ENCODE results near the gene ENOX1. TPM values are rescaled to one million over a fixed set of nuclear protein-coding genes. Genes with fewer than 3 reads are reported as not detected.

The ENOX1 gene
- total RNA-seq, 2 experiments from 2014 or later: 0.09 TPM

- H3K36me3 Mint-ChIP-seq (ENCODE audit: low read depth): no peaks in the 10 kb centered on the region
- H3K9me3 Mint-ChIP-seq: no peaks in the 10 kb centered on the region
- POLR2A ChIA-PET: no interaction called here
- H3K27ac Mint-ChIP-seq: no peak overlapping the region
- no peak overlapping the region for H3K4me3 Mint-ChIP-seq
- CTCF ChIA-PET: no interaction called here
- no peak for ATAC-seq
- DNase-seq: no peak
- TF ChIP-seq CTCF (IDR thresholded peaks at IDR 0.05): no peak
- H3K27me3 Mint-ChIP-seq: peaks cover 9% of the 10 kb centered on the region
- intact Hi-C loops (cut with micrococcal nuclease): no loop called here
- H3K4me1 Mint-ChIP-seq (ENCODE audit: low read depth): peaks cover 3% of the 10 kb centered on the region
Observed at GRCh38 chr13:43572656-43573360, 214.0 kb downstream of the ENOX1 start.

GRCh38 chr13:43569658-43570057, 217.1 kb downstream of the ENOX1 start:
- no peak for TF ChIP-seq CTCF (IDR thresholded peaks at IDR 0.05)
- H3K4me3 Mint-ChIP-seq: no peak overlapping the region
- peaks cover 12% of the 10 kb centered on the region for H3K27me3 Mint-ChIP-seq
- H3K36me3 Mint-ChIP-seq (ENCODE audit: low read depth): no peaks in the 10 kb centered on the region
- CTCF ChIA-PET: no interaction called here
- no peak overlapping the region for H3K27ac Mint-ChIP-seq
- H3K4me1 Mint-ChIP-seq (ENCODE audit: low read depth): peaks cover 2% of the 10 kb centered on the region
- POLR2A ChIA-PET: no interaction called here
- no peaks in the 10 kb centered on the region for H3K9me3 Mint-ChIP-seq
- ATAC-seq: no peak
- no peak for DNase-seq
- intact Hi-C loops (cut with micrococcal nuclease): no loop called here

GRCh38 chr13:43567608-43568007, 219.2 kb downstream of the ENOX1 start:
- ChIA-PET CTCF (no interaction called here), POLR2A (no interaction called here)
- H3K27ac Mint-ChIP-seq: no peak overlapping the region
- H3K4me1 Mint-ChIP-seq (ENCODE audit: low read depth): no peaks in the 10 kb centered on the region
- H3K4me3 Mint-ChIP-seq: no peak overlapping the region
- intact Hi-C loops (cut with micrococcal nuclease): no loop called here
- TF ChIP-seq CTCF (IDR thresholded peaks at IDR 0.05): no peak
- no peak for DNase-seq
- no peaks in the 10 kb centered on the region for H3K9me3 Mint-ChIP-seq
- no peaks in the 10 kb centered on the region for H3K36me3 Mint-ChIP-seq (ENCODE audit: low read depth)
- no peak for ATAC-seq
- H3K27me3 Mint-ChIP-seq: peaks cover 12% of the 10 kb centered on the region

GRCh38 chr13:43564952-43565351, 221.8 kb downstream of the ENOX1 start:
- Mint-ChIP-seq H3K36me3 (ENCODE audit: low read depth) (no peaks in the 10 kb centered on the region), H3K9me3 (no peaks in the 10 kb centered on the region), H3K4me3 (no peak overlapping the region), H3K4me1 (ENCODE audit: low read depth) (no peaks in the 10 kb centered on the region), H3K27me3 (peaks cover 7% of the 10 kb centered on the region), H3K27ac (no peak overlapping the region)
- TF ChIP-seq CTCF (IDR thresholded peaks at IDR 0.05): no peak
- DNase-seq (no peak), ATAC-seq (no peak)
- intact Hi-C loops (cut with micrococcal nuclease): no loop called here
- ChIA-PET CTCF (no interaction called here), POLR2A (no interaction called here)

- no peak for TF ChIP-seq CTCF (IDR thresholded peaks at IDR 0.05)
- ATAC-seq (no peak), DNase-seq (no peak)
- peaks cover 6% of the 10 kb centered on the region for H3K27me3 Mint-ChIP-seq
- H3K9me3 Mint-ChIP-seq: no peaks in the 10 kb centered on the region
- H3K4me1 Mint-ChIP-seq (ENCODE audit: low read depth): no peaks in the 10 kb centered on the region
- H3K27ac Mint-ChIP-seq: no peak overlapping the region
- ChIA-PET POLR2A (no interaction called here), CTCF (no interaction called here)
- H3K36me3 Mint-ChIP-seq (ENCODE audit: low read depth): no peaks in the 10 kb centered on the region
- H3K4me3 Mint-ChIP-seq: no peak overlapping the region
- intact Hi-C loops (cut with micrococcal nuclease): no loop called here
Observed at GRCh38 chr13:43561081-43561480, 225.7 kb downstream of the ENOX1 start.
